Pancreas (tissue), 10 donors: Measurements from ENCODE around the gene SLAMF8. TPM values are rescaled to one million over a fixed set of nuclear protein-coding genes. Genes with fewer than 3 reads are reported as not detected.

Experiments used
- ATAC-seq, 4 donors: fragments of 200-7000 bp; cut with Tn5 transposase; one replicate each; pipeline versions ENCODE4 v1.8.0 to v1.9.1; 2020; ENCODE audit warnings: mild to moderate bottlenecking in 4 of 4, moderate library complexity in 4 of 4
- DNase-seq, 6 donors: peaks; one replicate each; pipeline ENCODE4 v3.0.0-alpha.2; 2020
- FAIRE-seq: peaks from 2 replicates; lab custom pipeline; 2012; peaks lifted over from hg19 to GRCh38; lab: Jason Lieb, UNC
- H3K27ac ChIP-seq, 4 donors: fragments of 200-600 bp; sonication (generic); 1 replicate in 3 of 4; 2 replicates in 1 of 4; pipeline versions ENCODE4 v1.5.0 to v1.8.0; 2020
- H3K27me3 ChIP-seq, 4 donors: fragments of 200-600 bp; one replicate each; pipeline ENCODE4 v1.8.0; 2021
- H3K36me3 ChIP-seq, 3 donors: fragments of 200-600 bp; sonication (generic) in 1 of 3; one replicate each; pipeline versions ENCODE4 v1.5.0 to v1.8.0; 2020 to 2021
- H3K4me1 ChIP-seq, 3 donors: fragments of 200-600 bp; one replicate each; pipeline ENCODE4 v1.8.0; 2021
- H3K4me3 ChIP-seq, 4 donors: fragments of 200-600 bp; sonication (generic) in 2 of 4; one replicate each; pipeline versions ENCODE4 v1.5.0 to v1.8.0; 2020 to 2021
- H3K9me3 ChIP-seq, 4 donors: fragments of 200-600 bp; one replicate each; pipeline ENCODE4 v1.8.0; 2021
- CTCF ChIP-seq, 4 donors: fragments of 200-600 bp; sonication (generic) in 3 of 4; IDR thresholded peaks; one replicate each; pipeline versions ENCODE4 v1.5.0 to v1.8.0; 2021; ENCODE audit warnings: antibody characterized with exemption in 4 of 4
- WGBS, 2 donors: extraction: QIAGEN DNeasy Blood & Tissue Kit; methylation state at CpG; one replicate each; pipeline ENCODE4 v1.1.7; 2013; 5-methylcytosine and 5-hydroxymethylcytosine counted together
- intact Hi-C, 3 donors: fragments of 100-400 bp; cut with DNase I; formaldehyde crosslinking; loops; one replicate each; pipeline versions ENCODE4 v1.11.1 to v1.14.2; 2022
- polyA plus RNA-seq, 2 donors: library from polyadenylated mRNA; stranded (reverse); fragments of 200-250 nt; gene quantifications; one replicate each; pipeline ENCODE4 v1.2.3, GENCODE V29; 2013
- total RNA-seq, 6 donors: library from RNA; stranded (reverse); fragmentation: NEBNext Ultra II Directional in 4 of 6; extraction: Animal tissue kit (Norgen Biotek cat#: 25700) in 4 of 6; gene quantifications; one replicate each; pipeline versions ENCODE4 v1.2.1 to v1.2.4, GENCODE V29; 2021 to 2023
- donor health status: healthy with polysubstance abuse.
- donor health status: DM: no; HTN: no; CAD: no; lungs with moderate emphysema.
- donor health status: DM: no; HTN: no; CAD: no.
- donor health status: control.
- donor health status: control.
- donor health status: Bipolar disorder and iron deficiency.
- donor health status: DM: yes; HTN: yes; CAD: no.
- donor health status: DM: no; HTN: no; CAD: no.
- donor health status: DM: no; HTN: no; CAD: no.
- donor health status: DM: yes; HTN: yes; CAD: no.

SLAMF8 gene
- total and polyA plus RNA-seq, 8 donors: 0.38 to 8.8 (median 0.46) TPM; not detected in 1

GRCh38 chr1:159828581-159829272 is 2.1 kb downstream of the SLAMF8 start:
- intact Hi-C loops: no loop called here
- FAIRE-seq: no peak
- H3K27ac ChIP-seq: no peak overlapping the region
- TF ChIP-seq CTCF (IDR thresholded peaks at IDR 0.05): no peak
- no peak overlapping the region for H3K4me3 ChIP-seq
- H3K9me3 ChIP-seq: no peaks in the 10 kb centered on the region
- 80 to 89% methylated on average over 11 of the region's 11 CpGs for WGBS, 2 donors
- no peaks in the 10 kb centered on the region for H3K4me1 ChIP-seq
- H3K27me3 ChIP-seq: no peaks in the 10 kb centered on the region
- ATAC-seq: peak in 1 of 4 donors; percentile 15
- no peak for DNase-seq
- H3K36me3 ChIP-seq: no peaks in the 10 kb centered on the region

GRCh38 chr1:159829273-159829634 is 2.6 kb downstream of the SLAMF8 start:
- 31% methylated on average over 3 of the region's 3 CpGs for WGBS, 2 donors

GRCh38 chr1:159829822-159830465 is 3.3 kb downstream of the SLAMF8 start:
- H3K4me1 ChIP-seq: no peaks in the 10 kb centered on the region
- ATAC-seq (no peak), FAIRE-seq (no peak), DNase-seq (no peak)
- intact Hi-C loops: no loop called here
- H3K9me3 ChIP-seq: no peaks in the 10 kb centered on the region
- WGBS, 2 donors: 79 to 85% methylated on average over 18 of the region's 18 CpGs
- no peaks in the 10 kb centered on the region for H3K36me3 ChIP-seq
- H3K27ac ChIP-seq: no peak overlapping the region
- no peaks in the 10 kb centered on the region for H3K27me3 ChIP-seq
- H3K4me3 ChIP-seq: no peak overlapping the region
- no peak for TF ChIP-seq CTCF (IDR thresholded peaks at IDR 0.05)

More at GRCh38 chr1:159829273-159829634, 2.6 kb downstream of the SLAMF8 start:
- Histone ChIP-seq H3K4me3 (no peak overlapping the region), H3K27me3 (no peaks in the 10 kb centered on the region), H3K4me1 (no peaks in the 10 kb centered on the region), H3K36me3 (no peaks in the 10 kb centered on the region), H3K27ac (no peak overlapping the region), H3K9me3 (no peaks in the 10 kb centered on the region)
- intact Hi-C loops: no loop called here
- ATAC-seq (peak; percentile 48 to 84 (median 82)), FAIRE-seq (no peak), DNase-seq (peak in 4 of 6 donors; percentile 32 to 66 (median 40))
- peak in 2 of 4 donors; percentile 27 to 41 for TF ChIP-seq CTCF (IDR thresholded peaks at IDR 0.05)

GRCh38 chr1:159830722-159831121 is 4.0 kb downstream of the SLAMF8 start:
- FAIRE-seq (no peak), DNase-seq (no peak), ATAC-seq (no peak)
- intact Hi-C loops: no loop called here
- Histone ChIP-seq H3K4me1 (no peaks in the 10 kb centered on the region), H3K9me3 (no peaks in the 10 kb centered on the region), H3K4me3 (no peak overlapping the region), H3K36me3 (no peaks in the 10 kb centered on the region), H3K27me3 (no peaks in the 10 kb centered on the region), H3K27ac (no peak overlapping the region)
- WGBS, 2 donors: 80 to 89% methylated on average over 8 of the region's 8 CpGs
- TF ChIP-seq CTCF (IDR thresholded peaks at IDR 0.05): no peak
